Measurements from ENCODE around the gene PSMD5.

- TF ChIP-seq, protein P1, sequence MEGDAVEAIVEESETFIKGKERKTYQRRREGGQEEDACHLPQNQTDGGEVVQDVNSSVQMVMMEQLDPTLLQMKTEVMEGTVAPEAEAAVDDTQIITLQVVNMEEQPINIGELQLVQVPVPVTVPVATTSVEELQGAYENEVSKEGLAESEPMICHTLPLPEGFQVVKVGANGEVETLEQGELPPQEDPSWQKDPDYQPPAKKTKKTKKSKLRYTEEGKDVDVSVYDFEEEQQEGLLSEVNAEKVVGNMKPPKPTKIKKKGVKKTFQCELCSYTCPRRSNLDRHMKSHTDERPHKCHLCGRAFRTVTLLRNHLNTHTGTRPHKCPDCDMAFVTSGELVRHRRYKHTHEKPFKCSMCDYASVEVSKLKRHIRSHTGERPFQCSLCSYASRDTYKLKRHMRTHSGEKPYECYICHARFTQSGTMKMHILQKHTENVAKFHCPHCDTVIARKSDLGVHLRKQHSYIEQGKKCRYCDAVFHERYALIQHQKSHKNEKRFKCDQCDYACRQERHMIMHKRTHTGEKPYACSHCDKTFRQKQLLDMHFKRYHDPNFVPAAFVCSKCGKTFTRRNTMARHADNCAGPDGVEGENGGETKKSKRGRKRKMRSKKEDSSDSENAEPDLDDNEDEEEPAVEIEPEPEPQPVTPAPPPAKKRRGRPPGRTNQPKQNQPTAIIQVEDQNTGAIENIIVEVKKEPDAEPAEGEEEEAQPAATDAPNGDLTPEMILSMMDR (IDR thresholded peaks at IDR 0.05): no peak
- no peak for TF ChIP-seq EP300 (IDR thresholded peaks at IDR 0.05)
These were observed 54.8 kb downstream of the PSMD5 start for GRCh38 chr9:120787933-120788332.
